Measurements from ENCODE around the gene KAT7.

Gene KAT7

GRCh38 chr17:49843774-49844350 lies 55.4 kb downstream of the KAT7 start:
- no peak for DNase-seq

- DNase-seq: no peak
Measured at GRCh38 chr17:49845321-49845720, 56.8 kb downstream of the KAT7 start.

GRCh38 chr17:49846938-49847712 lies 58.6 kb downstream of the KAT7 start:
- DNase-seq: no peak

- DNase-seq: no peak
Measured at GRCh38 chr17:49848019-49848473, 59.6 kb downstream of the KAT7 start, which contains the start of gene TAC4. Gene TAC4, minus strand, starts transcription at chr17:49848069. Its CDS starts 52 bp downstream, at chr17:49848017.

- no peak for DNase-seq
Measured at GRCh38 chr17:49848739-49849138, 60.3 kb downstream of the KAT7 start.

- no peak for DNase-seq
Measured at GRCh38 chr17:49850218-49850610, 61.7 kb downstream of the KAT7 start.

- DNase-seq: no peak
Measured at GRCh38 chr17:49850772-49851386, 62.4 kb downstream of the KAT7 start.

- DNase-seq: peak; percentile 54
Measured at GRCh38 chr17:49851387-49852291, 63.2 kb downstream of the KAT7 start.

GRCh38 chr17:49853470-49854015 lies 65.1 kb downstream of the KAT7 start:
- DNase-seq: no peak

- DNase-seq: no peak
Measured at GRCh38 chr17:49854126-49854525, 65.6 kb downstream of the KAT7 start.

GRCh38 chr17:49858796-49859195 lies 70.3 kb downstream of the KAT7 start:
- DNase-seq: no peak

GRCh38 chr17:49859991-49860953 lies 71.8 kb downstream of the KAT7 start:
- no peak for DNase-seq

GRCh38 chr17:49861150-49861884 lies 72.8 kb downstream of the KAT7 start:
- DNase-seq: peak; percentile 33

GRCh38 chr17:49862781-49863331 lies 74.4 kb downstream of the KAT7 start:
- DNase-seq: no peak

GRCh38 chr17:49866019-49866380 lies 77.5 kb downstream of the KAT7 start:
- no peak for DNase-seq

- no peak for DNase-seq
Measured at GRCh38 chr17:49866882-49867413, 78.5 kb downstream of the KAT7 start.

- no peak for DNase-seq
Measured at GRCh38 chr17:49869038-49869374, 80.5 kb downstream of the KAT7 start.

- DNase-seq: no peak
Measured at GRCh38 chr17:49870298-49870697, 81.8 kb downstream of the KAT7 start.

- no peak for DNase-seq
Measured at GRCh38 chr17:49871211-49871610, 82.7 kb downstream of the KAT7 start.

- no peak for DNase-seq
Measured at GRCh38 chr17:49872754-49873377, 84.4 kb downstream of the KAT7 start.

All from NCI-H226 (cell line).